Psoas muscle (tissue), 8 donors: ENCODE results near the gene LCOR. TPM values are rescaled to one million over a fixed set of nuclear protein-coding genes. Genes with fewer than 3 reads are reported as not detected.

ENCODE experiments used
- ATAC-seq, 4 donors: fragments of 200-7000 bp; cut with Tn5 transposase; one replicate each; pipeline ENCODE4 v1.9.1; 2020; ENCODE audit warnings: moderate library complexity in 3 of 4, mild to moderate bottlenecking in 2 of 4
- DNase-seq, 2 donors: peaks; one replicate each; pipeline ENCODE4 v3.0.0-alpha.2; 2020
- H3K27ac ChIP-seq: fragments of 200-600 bp; one replicate; pipeline ENCODE4 v1.8.0; 2022
- H3K27me3 ChIP-seq, 3 donors: fragments of 200-600 bp in 1 of 3; one replicate each; pipeline versions ENCODE4 v1.6.1 to v1.8.0; 2013 to 2022; ENCODE audit warnings: low read length in 2 of 3, mild to moderate bottlenecking in 2 of 3, moderate library complexity in 1 of 3; ENCODE audit not compliant: insufficient read depth in 3 of 3
- H3K36me3 ChIP-seq, 2 donors: fragments of 200-600 bp in 1 of 2; one replicate each; pipeline versions ENCODE4 v1.6.1 to v1.8.0; 2013 to 2022; ENCODE audit warnings: low read depth in 1 of 2, mild to moderate bottlenecking in 1 of 2, moderate library complexity in 1 of 2; ENCODE audit not compliant: insufficient read depth in 1 of 2
- H3K4me1 ChIP-seq: fragments of 200-600 bp; one replicate; pipeline ENCODE4 v1.8.0; 2022
- H3K4me3 ChIP-seq: fragments of 200-600 bp; one replicate; pipeline ENCODE4 v1.8.0; 2022; ENCODE audit warnings: mild to moderate bottlenecking
- H3K9me3 ChIP-seq: fragments of 200-600 bp; one replicate; pipeline ENCODE4 v1.8.0; 2022
- WGBS, 3 donors: extraction: QIAGEN DNeasy Blood & Tissue Kit; methylation state at CpG; one replicate each; pipeline versions ENCODE4 v1.1.6 to v1.1.7; 2013; 5-methylcytosine and 5-hydroxymethylcytosine counted together
- intact Hi-C, 2 donors: fragments of 100-400 bp; cut with DNase I; formaldehyde crosslinking; loops; one replicate each; pipeline versions ENCODE4 v1.11.0 to v1.14.2; 2022
- long read RNA-seq, 2 donors: library from polyadenylated mRNA; unstranded; transcript quantifications; one replicate each; pipeline ENCODE4 v2.0.0, GENCODE V29; 2021
- polyA plus RNA-seq, 3 donors: library from polyadenylated mRNA; stranded (reverse); fragments of 200-250 nt; gene quantifications; one replicate each; pipeline ENCODE4 v1.2.3, GENCODE V29; 2013
- total RNA-seq, 4 donors: library from RNA; stranded (reverse); fragmentation: NEBNext Ultra II Directional in 2 of 4; extraction: Animal tissue kit (Norgen Biotek cat#: 25700) in 2 of 4; gene quantifications; one replicate each; pipeline versions ENCODE4 v1.2.1 to v1.2.4, GENCODE V29; 2021 to 2023
- TF ChIP-seq, protein P1 (sequence below): fragments of 200-600 bp; IDR thresholded peaks from one replicate; pipeline ENCODE4 v1.8.0; 2022; ENCODE audit warnings: antibody characterized with exemption
- donor health status: healthy with polysubstance abuse.
- donor health status: DM: no; HTN: no; CAD: no; lungs with moderate emphysema.
- donor health status: Bipolar disorder and iron deficiency.
- donor health status: healthy.
- donor health status: DM: yes; HTN: yes; CAD: no.
- donor health status: DM: no; HTN: no; CAD: no.
- donor health status: DM: no; HTN: no; CAD: no.
- donor health status: DM: yes; HTN: yes; CAD: no.

Gene LCOR
- total RNA-seq (10 to 100 TPM; 13.6 to 30.4 (median 17.0) TPM), polyA plus RNA-seq (10 to 100 TPM in 1 of 3 donors, 1 to 10 TPM in 2; 1.7 to 11.5 (median 6.2) TPM)
- long read RNA-seq, donor 1, full-length matches to known transcripts = 1 of 3 reads
- long read RNA-seq, donor 1, partial matches to known transcripts = 0 of 3 reads
- long read RNA-seq, donor 1, other reads (novel, unspliced or antisense) = 2 of 3 reads
- long read RNA-seq, donor 2, full-length matches to known transcripts = 3 of 7 reads
- long read RNA-seq, donor 2, partial matches to known transcripts = 2 of 7 reads
- long read RNA-seq, donor 2, other reads (novel, unspliced or antisense) = 2 of 7 reads

DNA sequence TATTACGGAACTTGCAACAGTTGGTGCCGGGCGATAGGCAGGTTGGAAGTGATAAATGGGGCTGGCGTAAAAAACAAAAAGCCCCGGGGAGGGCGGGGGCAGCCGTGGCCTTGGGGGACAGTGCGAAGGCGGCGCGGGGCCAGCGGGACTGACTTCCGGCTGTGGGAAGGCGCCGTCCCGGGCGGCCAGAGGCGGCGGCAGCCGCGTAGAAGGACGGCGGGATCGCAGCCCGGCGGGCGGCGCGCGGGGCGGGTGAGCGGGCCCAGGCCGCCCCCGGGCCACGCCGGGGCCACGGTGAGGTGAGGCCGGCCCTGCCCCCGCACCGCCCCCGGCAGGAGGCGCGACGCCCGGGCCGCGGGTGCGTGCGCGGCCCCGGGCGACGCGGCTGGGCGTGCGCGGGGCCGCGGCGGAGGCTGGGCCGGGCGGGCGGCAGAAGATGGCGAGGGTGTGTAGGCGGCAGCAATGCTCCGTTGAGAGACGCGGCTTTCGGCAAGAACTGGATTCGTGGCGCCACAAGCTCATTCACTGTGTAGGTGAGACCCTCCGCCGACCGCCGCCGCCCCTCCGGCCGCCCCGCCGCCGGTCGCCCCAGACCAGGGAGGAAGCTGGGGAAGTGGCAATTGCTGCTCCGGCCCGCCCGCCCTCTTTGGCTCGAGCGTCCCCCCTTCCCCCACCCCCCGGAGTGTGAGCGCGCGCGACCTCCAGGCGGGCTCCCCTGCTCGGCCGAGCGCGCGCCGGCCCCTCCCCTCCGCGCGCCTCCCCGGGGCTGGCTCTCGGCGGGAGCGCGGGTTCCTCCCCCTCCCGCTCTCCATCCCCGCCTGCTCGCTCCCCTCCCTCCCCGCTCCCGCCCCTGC, at the start of gene LCOR:
Gene LCOR (plus strand): TSS at position 432 of the 854 bp plus-strand sequence. CDS start 116,760 bp downstream, outside the sequence.
- H3K9me3 ChIP-seq = no peaks in the 10 kb centered on the region
- H3K27ac ChIP-seq = peak within 1 kb of the TSS; percentile 94
- H3K4me3 ChIP-seq = peak within 1 kb of the TSS; percentile 87
- peaks cover 28% of the 10 kb centered on the region for H3K4me1 ChIP-seq
- intact Hi-C loops = loop anchor here (2.0 to 10.0 kb wide), 8 partner anchors 65 to 437 kb away; partner anchors contain the start of gene TM9SF3 (in 1 of the 2)
- TF ChIP-seq, protein P1, sequence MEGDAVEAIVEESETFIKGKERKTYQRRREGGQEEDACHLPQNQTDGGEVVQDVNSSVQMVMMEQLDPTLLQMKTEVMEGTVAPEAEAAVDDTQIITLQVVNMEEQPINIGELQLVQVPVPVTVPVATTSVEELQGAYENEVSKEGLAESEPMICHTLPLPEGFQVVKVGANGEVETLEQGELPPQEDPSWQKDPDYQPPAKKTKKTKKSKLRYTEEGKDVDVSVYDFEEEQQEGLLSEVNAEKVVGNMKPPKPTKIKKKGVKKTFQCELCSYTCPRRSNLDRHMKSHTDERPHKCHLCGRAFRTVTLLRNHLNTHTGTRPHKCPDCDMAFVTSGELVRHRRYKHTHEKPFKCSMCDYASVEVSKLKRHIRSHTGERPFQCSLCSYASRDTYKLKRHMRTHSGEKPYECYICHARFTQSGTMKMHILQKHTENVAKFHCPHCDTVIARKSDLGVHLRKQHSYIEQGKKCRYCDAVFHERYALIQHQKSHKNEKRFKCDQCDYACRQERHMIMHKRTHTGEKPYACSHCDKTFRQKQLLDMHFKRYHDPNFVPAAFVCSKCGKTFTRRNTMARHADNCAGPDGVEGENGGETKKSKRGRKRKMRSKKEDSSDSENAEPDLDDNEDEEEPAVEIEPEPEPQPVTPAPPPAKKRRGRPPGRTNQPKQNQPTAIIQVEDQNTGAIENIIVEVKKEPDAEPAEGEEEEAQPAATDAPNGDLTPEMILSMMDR = no peak
- peak; percentile 86 to 90 (median 88) for ATAC-seq
- 0 to 1% (median 1%) methylated on average over 28 to 112 of the region's 112 CpGs for WGBS, 3 donors
- H3K27me3 ChIP-seq = no peaks in the 10 kb centered on the region
- no peaks in the 10 kb centered on the region for H3K36me3 ChIP-seq
- DNase-seq = peak; percentile 90 to 93

DNA sequence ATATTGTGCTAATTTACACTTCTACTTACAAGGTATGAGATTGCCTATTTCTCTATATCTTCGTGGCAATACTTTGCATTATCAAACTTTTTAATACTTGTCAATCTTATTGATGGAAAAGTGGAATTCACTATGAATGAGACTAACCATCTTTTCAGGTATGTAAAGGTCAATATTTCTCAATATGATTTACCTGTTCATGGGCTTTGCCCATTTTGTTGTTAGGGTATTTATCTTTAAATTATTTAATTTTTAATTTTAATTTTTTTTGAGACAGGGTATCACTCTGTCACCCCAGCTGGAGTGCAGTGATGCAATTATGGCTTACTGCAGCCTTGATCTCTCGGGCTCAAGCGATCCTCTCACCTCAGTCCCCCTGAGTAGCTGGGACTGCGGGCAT, 47.8 kb upstream of the LCOR start:
- Histone ChIP-seq H3K4me1 (no peaks in the 10 kb centered on the region), H3K27ac (no peak overlapping the region), H3K27me3 (no peaks in the 10 kb centered on the region), H3K36me3 (no peaks in the 10 kb centered on the region), H3K4me3 (no peak overlapping the region), H3K9me3 (peaks cover 6% of the 10 kb centered on the region)
- DNase-seq = no peak
- intact Hi-C loops = no loop called here
- TF ChIP-seq, protein P1 = no peak
- 94% methylated on average over 4 of the region's 4 CpGs for WGBS, 3 donors
- ATAC-seq = no peak

DNA sequence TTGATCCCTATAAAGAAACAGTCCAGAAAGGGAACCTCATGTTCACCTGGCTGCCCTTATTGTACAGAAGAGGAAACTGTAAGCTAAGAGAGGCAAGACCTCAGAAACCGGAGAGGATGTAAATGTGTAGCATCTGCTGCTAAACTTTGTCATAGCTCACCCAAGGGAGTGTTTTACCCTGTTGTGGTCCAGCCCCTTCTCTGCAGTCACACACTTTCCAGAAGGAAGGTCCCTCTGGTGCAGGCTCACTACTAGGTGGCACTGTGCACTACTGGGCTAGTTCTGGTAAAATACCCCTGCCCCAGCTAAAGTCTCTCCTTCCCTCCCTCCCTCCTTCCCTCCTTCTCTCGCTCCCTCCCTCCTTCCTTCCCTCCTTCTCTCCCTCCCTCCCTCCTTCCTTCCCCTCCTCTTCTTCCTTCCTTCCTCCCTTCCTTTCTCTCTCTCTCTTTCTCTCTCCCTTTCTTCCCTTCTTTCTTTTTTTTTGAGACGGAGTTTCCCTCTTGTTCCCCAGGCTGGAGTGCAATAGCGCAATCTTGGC, 42.5 kb upstream of the LCOR start:
- H3K9me3 ChIP-seq = no peaks in the 10 kb centered on the region
- no peaks in the 10 kb centered on the region for H3K36me3 ChIP-seq
- H3K4me3 ChIP-seq = no peak overlapping the region
- no peak for DNase-seq
- intact Hi-C loops = no loop called here
- H3K4me1 ChIP-seq = no peaks in the 10 kb centered on the region
- no peaks in the 10 kb centered on the region for H3K27me3 ChIP-seq
- ATAC-seq = no peak
- TF ChIP-seq, protein P1 = no peak
- H3K27ac ChIP-seq = no peak overlapping the region
- WGBS, 3 donors = 53 to 70% (median 62%) methylated on average over 4 of the region's 4 CpGs

DNA sequence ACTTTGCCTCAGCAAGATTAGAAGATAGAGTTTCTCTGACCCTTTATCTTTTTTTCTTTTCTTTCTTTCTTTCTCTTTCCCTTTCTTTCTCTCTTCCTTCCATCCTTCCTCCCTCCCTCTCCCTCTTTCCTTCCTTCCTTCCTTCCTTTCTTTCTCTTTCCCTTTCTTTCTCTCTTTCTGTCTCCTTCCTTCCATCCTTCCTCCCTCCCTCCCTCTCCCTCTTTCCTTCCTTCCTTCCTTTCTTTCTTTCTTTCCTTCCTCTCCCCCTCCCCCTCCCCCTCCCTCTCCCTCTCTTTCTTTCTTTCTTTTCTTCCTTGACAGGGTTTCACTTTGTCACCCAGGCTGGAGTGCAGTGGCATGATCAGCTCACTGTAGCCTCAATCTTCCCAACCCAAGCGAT, 40.2 kb upstream of the LCOR start:
- DNase-seq (no peak), ATAC-seq (no peak)
- no peaks in the 10 kb centered on the region for H3K4me1 ChIP-seq
- H3K36me3 ChIP-seq = no peaks in the 10 kb centered on the region
- TF ChIP-seq, protein P1 = no peak
- no peak overlapping the region for H3K27ac ChIP-seq
- intact Hi-C loops = no loop called here
- 92 to 96% (median 95%) methylated on average over 1 of the region's 1 CpG for WGBS, 3 donors
- H3K4me3 ChIP-seq = no peak overlapping the region
- no peaks in the 10 kb centered on the region for H3K27me3 ChIP-seq
- no peaks in the 10 kb centered on the region for H3K9me3 ChIP-seq
